Mesodermal cell (in vitro differentiated cells): Measurements from ENCODE around the gene CTNNBIP1.

ENCODE experiments used
- H3K27ac ChIP-seq: 2 replicates; pipeline ENCODE4 v1.7.0; 2013; ENCODE audit warnings: mild to moderate bottlenecking, low read depth, low read length, moderate library complexity; ENCODE audit not compliant: severe bottlenecking
- H3K36me3 ChIP-seq: 2 replicates; pipeline ENCODE4 v1.7.1; 2013; ENCODE audit warnings: mild to moderate bottlenecking, low read length, moderate library complexity; ENCODE audit not compliant: control insufficient read depth, insufficient read depth
- H3K4me1 ChIP-seq: one replicate; pipeline ENCODE4 v1.7.1; 2013; ENCODE audit warnings: mild to moderate bottlenecking, low read length; ENCODE audit not compliant: insufficient read depth, control insufficient read depth, poor library complexity, severe bottlenecking
- H3K4me3 ChIP-seq: 2 replicates; pipeline ENCODE4 v1.7.0; 2013; ENCODE audit warnings: low read length, control low read depth, mild to moderate bottlenecking; ENCODE audit not compliant: insufficient read depth, poor library complexity, severe bottlenecking; ENCODE audit errors: extremely low read depth
- H3K9me3 ChIP-seq: 2 replicates; pipeline ENCODE4 v1.7.1; 2013; ENCODE audit warnings: mild to moderate bottlenecking, low read length, moderate library complexity; ENCODE audit not compliant: control insufficient read depth
- WGBS, 2 experiments: methylation state at CpG; one replicate each; pipeline ENCODE4 v1.1.5; 2013; ENCODE audit warnings: missing lambda C conversion rate in 2 of 2; ENCODE audit not compliant: insufficient coverage in 2 of 2; 5-methylcytosine and 5-hydroxymethylcytosine counted together

The CTNNBIP1 gene

GRCh38 chr1:9869831-9870251 lies 40.2 kb downstream of the CTNNBIP1 start:
- Histone ChIP-seq H3K36me3 (peaks cover 24% of the 10 kb centered on the region), H3K4me1 (peaks cover 9% of the 10 kb centered on the region), H3K9me3 (no peaks in the 10 kb centered on the region), H3K4me3 (no peak overlapping the region), H3K27ac (no peak overlapping the region)
- 83 to 91% methylated on average over 7 to 9 of the region's 13 CpGs for WGBS, 2 experiments

GRCh38 chr1:9868244-9868590 lies 41.9 kb downstream of the CTNNBIP1 start:
- no peak overlapping the region for H3K4me3 ChIP-seq
- H3K9me3 ChIP-seq = no peaks in the 10 kb centered on the region
- WGBS, 2 experiments = 91 to 93% methylated on average over 2 of the region's 3 CpGs
- H3K4me1 ChIP-seq = peaks cover 8% of the 10 kb centered on the region
- H3K27ac ChIP-seq = no peak overlapping the region
- peaks cover 31% of the 10 kb centered on the region for H3K36me3 ChIP-seq

GRCh38 chr1:9867408-9868243 lies 42.4 kb downstream of the CTNNBIP1 start:
- WGBS, 2 experiments = 42% methylated on average over 9 of the region's 15 CpGs
- Histone ChIP-seq H3K9me3 (no peaks in the 10 kb centered on the region), H3K4me3 (no peak overlapping the region), H3K4me1 (peaks cover 2% of the 10 kb centered on the region), H3K36me3 (peaks cover 31% of the 10 kb centered on the region), H3K27ac (no peak overlapping the region)

GRCh38 chr1:9866836-9867235 lies 43.2 kb downstream of the CTNNBIP1 start:
- Histone ChIP-seq H3K4me3 (no peak overlapping the region), H3K4me1 (no peaks in the 10 kb centered on the region), H3K36me3 (peaks cover 31% of the 10 kb centered on the region), H3K27ac (no peak overlapping the region), H3K9me3 (no peaks in the 10 kb centered on the region)
- 92 to 99% methylated on average over 6 of the region's 6 CpGs for WGBS, 2 experiments

- no peaks in the 10 kb centered on the region for H3K4me1 ChIP-seq
- peaks cover 32% of the 10 kb centered on the region for H3K36me3 ChIP-seq
- 85 to 89% methylated on average over 1 to 2 of the region's 2 CpGs for WGBS, 2 experiments
- H3K4me3 ChIP-seq = no peak overlapping the region
- no peak overlapping the region for H3K27ac ChIP-seq
- H3K9me3 ChIP-seq = no peaks in the 10 kb centered on the region
These were observed 44.3 kb downstream of the CTNNBIP1 start for GRCh38 chr1:9865724-9866123.

GRCh38 chr1:9863371-9863770 lies 46.7 kb downstream of the CTNNBIP1 start:
- WGBS, 2 experiments = 92% methylated on average over 10 of the region's 10 CpGs
- H3K36me3 ChIP-seq = peaks cover 27% of the 10 kb centered on the region
- H3K9me3 ChIP-seq = no peaks in the 10 kb centered on the region
- peaks cover 10% of the 10 kb centered on the region for H3K4me1 ChIP-seq
- no peak overlapping the region for H3K27ac ChIP-seq
- no peak overlapping the region for H3K4me3 ChIP-seq

- Histone ChIP-seq H3K4me1 (peaks cover 10% of the 10 kb centered on the region), H3K4me3 (no peak overlapping the region), H3K36me3 (peaks cover 16% of the 10 kb centered on the region), H3K9me3 (no peaks in the 10 kb centered on the region), H3K27ac (no peak overlapping the region)
- WGBS, 2 experiments = 72 to 75% methylated on average over 8 of the region's 8 CpGs
These were observed 48.7 kb downstream of the CTNNBIP1 start for GRCh38 chr1:9861360-9861759.

- 96% methylated on average over 4 of the region's 5 CpGs for WGBS, 2 experiments
These were observed 49.2 kb downstream of the CTNNBIP1 start for GRCh38 chr1:9860887-9861286.

GRCh38 chr1:9859281-9860014 lies 50.6 kb downstream of the CTNNBIP1 start:
- Histone ChIP-seq H3K4me3 (no peak overlapping the region), H3K4me1 (peaks cover 10% of the 10 kb centered on the region), H3K27ac (peak overlapping the region; percentile 8), H3K9me3 (no peaks in the 10 kb centered on the region), H3K36me3 (peaks cover 17% of the 10 kb centered on the region)
- 64 to 65% methylated on average over 3 to 5 of the region's 5 CpGs for WGBS, 2 experiments

More at GRCh38 chr1:9860887-9861286, 49.2 kb downstream of the CTNNBIP1 start:
- Histone ChIP-seq H3K36me3 (peaks cover 16% of the 10 kb centered on the region), H3K27ac (no peak overlapping the region), H3K4me3 (no peak overlapping the region), H3K9me3 (no peaks in the 10 kb centered on the region), H3K4me1 (peaks cover 10% of the 10 kb centered on the region)

- 94 to 95% methylated on average over 6 of the region's 6 CpGs for WGBS, 2 experiments
- no peak overlapping the region for H3K4me3 ChIP-seq
- no peaks in the 10 kb centered on the region for H3K9me3 ChIP-seq
These were observed 51.6 kb downstream of the CTNNBIP1 start for GRCh38 chr1:9858293-9859035.

More at GRCh38 chr1:9858293-9859035, 51.6 kb downstream of the CTNNBIP1 start:
- H3K4me1 ChIP-seq = peaks cover 10% of the 10 kb centered on the region
- H3K27ac ChIP-seq = no peak overlapping the region
- peaks cover 19% of the 10 kb centered on the region for H3K36me3 ChIP-seq
